ENCODE measurements around the gene MED12. TPM values are rescaled to one million over a fixed set of nuclear protein-coding genes. Genes with fewer than 3 reads are reported as not detected.
A peak's percentile ranks its signal among the peaks of the same experiment; 100 is the strongest.
"Not testable (repeated sequence)": the region's sequence is repeated elsewhere in the genome, so short reads cannot be mapped to it uniquely, and the experiment has no call there.

MED12 gene
- total RNA-seq, 2 experiments from 2014 or later: 56.6 to 64.7 TPM

GRCh38 chrX:71171110-71171801 lies 52.9 kb downstream of the MED12 start:
- Mint-ChIP-seq H3K27me3 (no peaks in the 10 kb centered on the region), H3K4me1 (peaks cover 6% of the 10 kb centered on the region), H3K4me3 (no peak overlapping the region), H3K27ac (no peak overlapping the region), H3K36me3 (ENCODE audit: low read depth) (peaks cover 10% of the 10 kb centered on the region), H3K9me3 (no peaks in the 10 kb centered on the region)
- ChIA-PET CTCF (no interaction called here), POLR2A (no interaction called here)
- DNase-seq: no peak

DNA sequence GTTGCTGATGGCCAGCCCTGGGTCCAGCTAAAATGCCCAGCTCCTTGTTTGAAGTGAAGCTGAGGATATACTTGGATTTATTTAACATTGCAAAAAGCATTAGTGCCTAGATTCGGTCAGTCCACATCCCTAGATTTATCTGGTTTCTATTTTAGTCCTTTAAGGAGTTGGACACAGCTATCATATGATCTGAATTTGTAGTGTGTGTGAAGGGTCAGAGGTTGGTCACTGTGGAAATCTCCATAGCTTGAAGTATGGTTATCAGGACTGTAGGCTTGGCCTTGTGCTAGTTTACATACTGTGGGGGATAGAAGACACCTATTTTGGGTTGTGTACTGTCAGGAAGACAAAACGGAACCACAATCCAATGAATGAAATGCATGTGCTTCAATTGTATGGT lies 55.0 kb downstream of the MED12 start:
- no peaks in the 10 kb centered on the region for H3K27me3 Mint-ChIP-seq
- no peak overlapping the region for H3K4me3 Mint-ChIP-seq
- no peak overlapping the region for H3K27ac Mint-ChIP-seq
- CTCF ChIA-PET: no interaction called here
- POLR2A ChIA-PET: no interaction called here
- H3K4me1 Mint-ChIP-seq: peaks cover 6% of the 10 kb centered on the region
- H3K9me3 Mint-ChIP-seq: no peaks in the 10 kb centered on the region
- no peak for DNase-seq
- H3K36me3 Mint-ChIP-seq (ENCODE audit: low read depth): peaks cover 16% of the 10 kb centered on the region

GRCh38 chrX:71174795-71175194 lies 56.4 kb downstream of the MED12 start:
- no peaks in the 10 kb centered on the region for H3K27me3 Mint-ChIP-seq
- no peak overlapping the region for H3K4me3 Mint-ChIP-seq
- peaks cover 18% of the 10 kb centered on the region for H3K36me3 Mint-ChIP-seq (ENCODE audit: low read depth)
- H3K9me3 Mint-ChIP-seq: no peaks in the 10 kb centered on the region
- H3K27ac Mint-ChIP-seq: no peak overlapping the region
- H3K4me1 Mint-ChIP-seq: peaks cover 10% of the 10 kb centered on the region
- POLR2A ChIA-PET: no interaction called here
- CTCF ChIA-PET: no interaction called here
- no peak for DNase-seq

- Mint-ChIP-seq H3K4me3 (no peak overlapping the region), H3K9me3 (no peaks in the 10 kb centered on the region), H3K4me1 (peaks cover 12% of the 10 kb centered on the region), H3K27ac (no peak overlapping the region), H3K36me3 (ENCODE audit: low read depth) (peaks cover 18% of the 10 kb centered on the region), H3K27me3 (no peaks in the 10 kb centered on the region)
- DNase-seq: no peak
- ChIA-PET POLR2A (no interaction called here), CTCF (interaction anchor here (0.6 kb wide), 2 partner anchors 11 to 53 kb away, joined by 3 read pairs; no protein-coding TSS in a partner anchor)
Measured at GRCh38 chrX:71175531-71175930, 57.1 kb downstream of the MED12 start.

DNA sequence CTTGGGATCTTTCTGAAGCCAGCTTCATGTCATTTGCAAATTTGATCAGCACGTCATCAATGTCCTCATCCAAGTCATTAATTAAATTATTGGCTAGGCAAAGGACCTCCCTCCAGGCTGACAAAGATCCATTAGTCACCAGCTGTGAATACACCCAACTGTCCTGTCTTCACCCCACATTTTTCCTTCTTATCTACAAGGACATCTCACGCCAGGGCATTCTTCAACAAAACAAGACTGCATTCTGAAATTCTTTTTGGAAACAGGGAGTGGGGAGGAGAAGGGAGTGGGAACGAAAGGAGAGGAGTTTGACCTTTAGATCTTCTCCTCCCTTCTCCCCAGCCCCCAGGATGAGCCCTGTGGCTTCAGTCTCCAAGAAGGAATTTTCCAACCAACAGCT lies 58.9 kb downstream of the MED12 start:
- ChIA-PET CTCF (interaction anchor here (0.9 kb wide), 1 partner anchor 21 kb away, joined by 3 read pairs; no protein-coding TSS in a partner anchor), POLR2A (no interaction called here)
- Mint-ChIP-seq H3K4me1 (peaks cover 10% of the 10 kb centered on the region), H3K27ac (no peak overlapping the region), H3K9me3 (no peaks in the 10 kb centered on the region), H3K36me3 (ENCODE audit: low read depth) (peaks cover 18% of the 10 kb centered on the region), H3K4me3 (no peak overlapping the region), H3K27me3 (no peaks in the 10 kb centered on the region)
- no peak for DNase-seq

GRCh38 chrX:71178908-71179307 lies 60.5 kb downstream of the MED12 start:
- H3K9me3 Mint-ChIP-seq: no peaks in the 10 kb centered on the region

DNA sequence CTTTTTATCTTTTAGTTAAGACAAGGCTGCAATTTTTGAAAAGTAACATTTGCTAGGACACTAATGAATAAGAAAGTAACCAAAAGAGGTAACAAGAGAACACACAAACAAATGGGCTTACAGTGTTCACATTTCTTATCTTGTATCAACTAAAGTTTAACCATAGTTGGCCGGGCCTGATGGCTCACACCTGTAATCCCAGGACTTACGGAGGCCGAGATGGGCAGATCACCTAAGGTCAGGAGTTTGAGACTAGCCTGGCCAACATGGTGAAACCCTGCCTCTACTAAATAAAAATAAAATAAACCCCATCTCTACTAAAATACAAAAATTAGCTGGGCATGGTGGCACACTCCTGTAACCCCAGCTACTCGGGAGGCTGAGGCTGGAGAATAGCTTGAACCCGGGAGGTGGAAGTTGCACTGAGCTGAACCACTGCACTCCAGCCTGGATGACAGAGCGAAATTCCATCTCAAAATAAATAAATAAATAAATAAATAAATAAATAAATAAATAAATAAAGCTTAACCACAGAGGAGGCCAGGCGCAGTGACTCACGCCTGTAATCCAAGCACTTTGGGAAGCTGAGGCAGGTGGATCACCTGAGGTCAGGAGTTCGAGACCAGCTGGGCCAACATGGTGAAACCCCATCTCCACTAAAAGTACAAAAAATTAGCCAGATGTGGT lies 62.3 kb downstream of the MED12 start:
- DNase-seq, POLR2A ChIA-PET, H3K27me3 Mint-ChIP-seq, H3K9me3 Mint-ChIP-seq, H3K4me3 Mint-ChIP-seq: not testable (repeated sequence)
- Mint-ChIP-seq H3K27ac (peak overlapping the region; percentile 99), H3K4me1 (peaks cover 27% of the 10 kb centered on the region), H3K36me3 (ENCODE audit: low read depth) (peaks cover 10% of the 10 kb centered on the region)
- CTCF ChIA-PET: interaction anchor here (1.0 to 1.4 kb wide), 3 partner anchors 14 to 61 kb away, joined by 3 to 4 read pairs (median 3); no protein-coding TSS in a partner anchor

More at GRCh38 chrX:71178908-71179307, 60.5 kb downstream of the MED12 start:
- H3K27ac Mint-ChIP-seq: no peak overlapping the region
- peaks cover 16% of the 10 kb centered on the region for H3K4me1 Mint-ChIP-seq
- POLR2A ChIA-PET: no interaction called here
- H3K27me3 Mint-ChIP-seq: no peaks in the 10 kb centered on the region
- no peak overlapping the region for H3K4me3 Mint-ChIP-seq
- CTCF ChIA-PET: interaction anchor here (1.3 kb wide), 1 partner anchor 32 kb away, joined by 4 read pairs; no protein-coding TSS in a partner anchor
- peak; percentile 49 for DNase-seq
- peaks cover 15% of the 10 kb centered on the region for H3K36me3 Mint-ChIP-seq (ENCODE audit: low read depth)

- peaks cover 12% of the 10 kb centered on the region for H3K36me3 Mint-ChIP-seq (ENCODE audit: low read depth)
- no peaks in the 10 kb centered on the region for H3K27me3 Mint-ChIP-seq
- peak; percentile 46 for DNase-seq
- ChIA-PET POLR2A (interaction anchor here (1.1 kb wide), 1 partner anchor 102 kb away, joined by 5 read pairs; the partner anchor contains the start of gene NONO), CTCF (interaction anchor here (0.6 to 1.3 kb wide), 4 partner anchors 15 to 760 kb away, joined by 3 to 5 read pairs (median 4); no protein-coding TSS in a partner anchor)
- peak overlapping the region; percentile 84 for H3K4me3 Mint-ChIP-seq
- no peaks in the 10 kb centered on the region for H3K9me3 Mint-ChIP-seq
- H3K4me1 Mint-ChIP-seq: peaks cover 27% of the 10 kb centered on the region
- peak overlapping the region; percentile 99 for H3K27ac Mint-ChIP-seq
Measured at GRCh38 chrX:71181558-71181909, 63.1 kb downstream of the MED12 start.

DNA sequence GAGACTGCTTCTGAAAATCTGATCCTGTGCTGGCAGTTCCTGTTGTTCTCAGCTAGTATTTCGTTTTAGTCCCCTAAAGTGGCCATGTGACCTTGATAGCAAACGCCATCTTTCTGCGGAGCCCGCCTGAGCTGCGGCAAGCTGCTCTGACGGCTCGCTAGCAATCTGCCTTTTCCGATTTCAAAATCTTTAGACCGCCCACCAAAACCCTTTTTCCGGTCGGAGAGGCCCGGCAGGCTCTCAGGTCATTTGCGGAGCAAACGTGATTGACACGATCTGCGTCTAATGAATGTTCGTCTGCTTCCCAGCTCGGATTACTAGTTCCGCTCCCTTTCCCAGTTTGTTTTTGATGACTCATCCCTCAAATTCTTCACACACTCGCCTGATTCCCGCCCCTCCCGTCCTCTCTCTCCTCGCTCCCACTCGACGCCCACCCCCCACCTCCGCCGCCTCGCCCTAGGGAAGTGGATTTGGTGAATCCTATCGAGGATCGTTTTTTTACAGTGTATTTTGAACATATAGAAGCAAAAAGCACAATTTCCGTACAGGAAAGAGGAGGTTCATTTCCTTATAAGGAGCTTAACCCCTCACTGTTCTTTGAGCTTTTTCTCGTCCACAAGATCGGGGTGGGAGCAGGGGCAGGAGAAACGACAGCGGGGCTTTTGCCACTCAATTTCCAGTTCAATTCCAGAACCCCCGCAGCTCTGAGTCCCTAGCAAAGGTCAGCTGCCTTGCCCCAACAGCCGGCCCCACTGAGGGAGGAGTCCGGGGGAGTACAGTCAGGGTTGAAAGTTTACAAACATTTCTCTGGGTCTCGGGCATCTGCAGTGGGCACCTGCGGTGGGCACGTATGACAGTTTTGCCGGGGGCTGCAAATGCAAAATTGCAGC lies 63.8 kb downstream of the MED12 start:
- H3K36me3 Mint-ChIP-seq (ENCODE audit: low read depth): peaks cover 13% of the 10 kb centered on the region
- peak; percentile 88 for DNase-seq
- H3K27me3 Mint-ChIP-seq: no peaks in the 10 kb centered on the region
- CTCF ChIA-PET: interaction anchor here (0.6 to 1.3 kb wide), 6 partner anchors 15 to 761 kb away, joined by 3 to 5 read pairs (median 4); no protein-coding TSS in a partner anchor
- POLR2A ChIA-PET: interaction anchor here (0.5 to 1.1 kb wide), 4 partner anchors 9 to 101 kb away, joined by 3 to 5 read pairs (median 4); partner anchors contain the start of gene NONO
- no peaks in the 10 kb centered on the region for H3K9me3 Mint-ChIP-seq
- H3K27ac Mint-ChIP-seq: peak overlapping the region; percentile 99
- peaks cover 27% of the 10 kb centered on the region for H3K4me1 Mint-ChIP-seq
- peak overlapping the region; percentile 84 for H3K4me3 Mint-ChIP-seq

- Mint-ChIP-seq H3K27ac (peak overlapping the region; percentile 99), H3K9me3 (no peaks in the 10 kb centered on the region), H3K4me3 (peak overlapping the region; percentile 84), H3K4me1 (peaks cover 27% of the 10 kb centered on the region), H3K27me3 (no peaks in the 10 kb centered on the region), H3K36me3 (ENCODE audit: low read depth) (peaks cover 13% of the 10 kb centered on the region)
- ChIA-PET CTCF (interaction anchor here (0.6 to 1.3 kb wide), 3 partner anchors 14 to 53 kb away, joined by 3 to 5 read pairs (median 4); no protein-coding TSS in a partner anchor), POLR2A (no interaction called here)
- no peak for DNase-seq
Measured at GRCh38 chrX:71182871-71183270, 64.5 kb downstream of the MED12 start.

DNA sequence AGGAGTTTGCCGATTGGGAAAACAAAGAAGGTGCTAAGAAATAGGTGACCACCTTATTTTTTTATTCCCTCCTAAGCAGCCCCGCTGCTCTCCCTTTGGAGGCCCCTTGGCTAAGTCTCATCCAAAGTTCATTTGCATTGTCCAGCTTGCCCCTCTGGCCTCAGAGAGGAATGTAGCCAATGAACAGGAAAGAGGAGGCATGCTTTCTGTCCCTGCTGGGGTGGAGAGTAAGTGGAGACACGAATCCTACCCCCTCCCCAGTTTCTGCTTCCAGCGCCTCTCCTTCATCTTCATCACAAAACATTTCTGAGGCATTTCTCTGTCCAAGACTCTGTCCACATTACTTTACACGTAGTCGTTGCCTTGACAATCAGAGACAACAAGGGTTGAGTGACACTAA lies 64.9 kb downstream of the MED12 start:
- Mint-ChIP-seq H3K9me3 (no peaks in the 10 kb centered on the region), H3K27me3 (no peaks in the 10 kb centered on the region), H3K4me3 (no peak overlapping the region), H3K27ac (no peak overlapping the region), H3K4me1 (peaks cover 27% of the 10 kb centered on the region), H3K36me3 (ENCODE audit: low read depth) (peaks cover 10% of the 10 kb centered on the region)
- no peak for DNase-seq
- ChIA-PET CTCF (no interaction called here), POLR2A (no interaction called here)

DNA sequence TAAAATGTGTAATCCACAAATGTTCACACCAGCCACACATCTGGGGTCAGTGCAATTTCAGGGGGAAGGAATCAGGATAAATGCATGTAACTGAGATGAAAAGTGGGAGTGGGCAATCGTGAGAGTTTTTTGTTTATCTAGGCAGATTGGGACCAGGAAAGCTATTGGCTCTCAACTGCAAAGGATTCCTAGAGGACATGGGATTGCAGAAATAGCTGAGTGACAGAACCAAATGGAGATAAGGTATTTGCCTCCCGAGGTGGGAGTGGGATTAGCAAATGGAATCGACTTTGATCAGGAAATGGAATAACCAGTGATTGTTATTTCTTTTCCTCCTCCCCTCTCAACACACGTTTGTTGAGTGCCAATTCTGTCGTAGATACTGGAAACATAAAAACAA lies 65.7 kb downstream of the MED12 start:
- Mint-ChIP-seq H3K4me3 (no peak overlapping the region), H3K36me3 (ENCODE audit: low read depth) (peaks cover 8% of the 10 kb centered on the region), H3K9me3 (no peaks in the 10 kb centered on the region), H3K27me3 (no peaks in the 10 kb centered on the region), H3K27ac (no peak overlapping the region), H3K4me1 (peaks cover 24% of the 10 kb centered on the region)
- ChIA-PET CTCF (no interaction called here), POLR2A (no interaction called here)
- no peak for DNase-seq
